SW480 (cell line): Measurements from ENCODE around the gene DLG5.
A peak's percentile ranks its signal among the peaks of the same experiment; 100 is the strongest.

Experiments used
- DNase-seq: peaks from one replicate; pipeline ENCODE4 v3.0.0-alpha.2; 2016; ENCODE audit warnings: low spot score

DLG5 gene, protein sequence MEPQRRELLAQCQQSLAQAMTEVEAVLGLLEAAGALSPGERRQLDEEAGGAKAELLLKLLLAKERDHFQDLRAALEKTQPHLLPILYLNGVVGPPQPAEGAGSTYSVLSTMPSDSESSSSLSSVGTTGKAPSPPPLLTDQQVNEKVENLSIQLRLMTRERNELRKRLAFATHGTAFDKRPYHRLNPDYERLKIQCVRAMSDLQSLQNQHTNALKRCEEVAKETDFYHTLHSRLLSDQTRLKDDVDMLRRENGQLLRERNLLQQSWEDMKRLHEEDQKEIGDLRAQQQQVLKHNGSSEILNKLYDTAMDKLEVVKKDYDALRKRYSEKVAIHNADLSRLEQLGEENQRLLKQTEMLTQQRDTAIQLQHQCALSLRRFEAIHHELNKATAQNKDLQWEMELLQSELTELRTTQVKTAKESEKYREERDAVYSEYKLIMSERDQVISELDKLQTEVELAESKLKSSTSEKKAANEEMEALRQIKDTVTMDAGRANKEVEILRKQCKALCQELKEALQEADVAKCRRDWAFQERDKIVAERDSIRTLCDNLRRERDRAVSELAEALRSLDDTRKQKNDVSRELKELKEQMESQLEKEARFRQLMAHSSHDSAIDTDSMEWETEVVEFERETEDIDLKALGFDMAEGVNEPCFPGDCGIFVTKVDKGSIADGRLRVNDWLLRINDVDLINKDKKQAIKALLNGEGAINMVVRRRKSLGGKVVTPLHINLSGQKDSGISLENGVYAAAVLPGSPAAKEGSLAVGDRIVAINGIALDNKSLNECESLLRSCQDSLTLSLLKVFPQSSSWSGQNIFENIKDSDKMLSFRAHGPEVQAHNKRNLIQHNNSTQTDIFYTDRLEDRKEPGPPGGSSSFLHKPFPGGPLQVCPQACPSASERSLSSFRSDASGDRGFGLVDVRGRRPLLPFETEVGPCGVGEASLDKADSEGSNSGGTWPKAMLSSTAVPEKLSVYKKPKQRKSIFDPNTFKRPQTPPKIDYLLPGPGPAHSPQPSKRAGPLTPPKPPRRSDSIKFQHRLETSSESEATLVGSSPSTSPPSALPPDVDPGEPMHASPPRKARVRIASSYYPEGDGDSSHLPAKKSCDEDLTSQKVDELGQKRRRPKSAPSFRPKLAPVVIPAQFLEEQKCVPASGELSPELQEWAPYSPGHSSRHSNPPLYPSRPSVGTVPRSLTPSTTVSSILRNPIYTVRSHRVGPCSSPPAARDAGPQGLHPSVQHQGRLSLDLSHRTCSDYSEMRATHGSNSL (N-terminal part only)

DNA sequence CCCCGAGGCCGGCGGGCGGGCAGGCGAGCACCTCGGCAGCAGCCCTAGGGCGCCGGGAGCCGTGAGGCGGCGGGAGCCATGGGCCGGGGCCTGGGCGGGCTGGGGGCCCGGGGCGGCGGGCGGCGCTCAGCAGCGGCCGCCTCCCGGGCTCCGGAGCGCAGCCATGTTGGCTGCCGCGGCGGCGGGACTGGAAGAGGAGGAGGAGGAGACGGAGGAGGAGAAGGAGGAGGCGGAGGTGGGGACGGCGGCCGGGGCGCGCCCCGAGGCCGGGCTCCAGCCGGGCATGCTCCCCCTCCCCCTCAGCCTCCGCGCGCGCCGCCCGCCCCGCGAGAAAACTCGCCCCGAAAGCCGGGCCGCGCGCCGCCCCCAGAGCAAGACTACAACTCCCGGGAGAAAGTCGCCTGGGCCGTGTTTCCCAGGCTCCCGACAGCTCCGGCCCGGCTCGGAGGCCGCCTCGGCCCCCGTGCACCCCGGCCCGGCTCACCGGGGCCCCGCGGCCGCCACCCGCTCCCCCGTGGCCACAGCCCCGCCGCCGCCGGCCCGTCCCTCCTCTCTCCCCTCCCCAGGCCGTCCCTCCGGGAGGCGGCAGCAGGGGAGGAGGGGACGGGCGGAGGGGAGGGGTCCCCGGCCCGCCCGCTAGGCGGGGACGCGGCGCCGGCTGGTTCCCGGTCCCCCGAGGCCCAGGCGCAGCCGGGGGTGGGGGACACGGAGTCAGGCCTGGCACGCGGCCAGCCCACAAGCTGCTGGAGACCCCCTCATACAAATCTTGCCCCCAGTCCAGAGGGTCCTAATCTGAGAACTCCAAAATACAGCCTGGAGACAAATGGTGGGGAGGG lies at the start of gene DLG5:
Gene DLG5, minus strand, starts transcription at position 190 of the 836 bp plus-strand sequence. CDS start 235 bp downstream, outside the sequence.
- peak; percentile 36 for DNase-seq

DNA sequence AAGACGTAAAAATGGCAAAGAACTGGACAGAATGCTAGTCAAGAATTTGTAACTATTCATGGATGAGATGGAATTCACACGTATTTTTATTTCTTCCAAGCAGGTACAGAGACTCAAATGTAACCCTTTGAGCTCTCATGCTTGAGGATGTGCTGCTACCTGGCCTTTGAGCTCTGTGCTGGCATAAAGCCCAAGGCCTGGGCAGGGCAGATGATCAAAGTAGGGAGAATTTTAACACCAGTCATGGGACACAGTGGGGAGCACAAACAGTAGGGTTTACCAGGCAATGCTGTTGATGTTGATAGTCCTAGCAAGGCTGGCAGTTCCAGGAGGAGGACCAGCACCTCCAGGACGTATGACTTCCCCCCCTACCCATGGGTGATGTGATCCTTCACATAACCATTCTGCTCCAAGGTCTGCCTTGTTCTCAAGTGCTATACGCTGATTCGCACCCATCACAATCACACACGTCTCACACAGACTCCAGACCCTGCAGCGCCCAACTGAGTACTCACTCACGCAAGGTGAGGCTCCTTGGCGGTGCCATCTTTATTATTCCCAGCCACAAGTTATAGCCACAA lies 48.6 kb upstream of the DLG5 start:
- DNase-seq = no peak

DNA sequence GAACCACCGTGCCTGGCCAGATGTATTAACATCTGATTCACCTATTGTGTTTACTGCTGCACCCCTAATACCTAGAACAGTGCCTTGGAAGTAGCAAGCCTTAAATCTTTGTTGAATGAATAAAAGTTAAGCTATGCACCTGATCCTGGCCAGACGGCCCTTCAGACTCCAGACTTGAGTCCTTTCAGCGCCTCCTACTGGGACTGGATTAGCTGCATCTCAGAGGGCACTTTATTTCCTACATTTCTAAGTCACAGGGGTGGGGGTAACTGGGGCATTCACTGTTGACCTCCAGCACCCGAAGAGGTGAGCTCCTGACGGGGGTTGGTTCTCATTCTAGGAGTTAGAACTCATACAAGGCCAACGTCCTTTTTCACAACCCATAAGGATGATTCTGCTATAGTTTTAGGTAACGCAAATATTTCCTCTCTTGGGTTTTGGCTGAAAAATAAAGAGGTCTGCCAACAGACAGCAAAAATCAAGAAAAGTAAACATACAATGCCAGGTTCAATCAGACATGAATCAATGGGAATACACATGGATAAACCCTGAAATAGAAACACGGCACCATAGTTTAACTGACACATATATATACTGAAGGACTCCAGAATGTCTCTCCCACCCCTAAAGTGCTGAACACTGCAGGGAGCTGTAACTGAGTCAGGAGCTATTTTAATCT lies 48.0 kb upstream of the DLG5 start:
- DNase-seq = no peak

DNA sequence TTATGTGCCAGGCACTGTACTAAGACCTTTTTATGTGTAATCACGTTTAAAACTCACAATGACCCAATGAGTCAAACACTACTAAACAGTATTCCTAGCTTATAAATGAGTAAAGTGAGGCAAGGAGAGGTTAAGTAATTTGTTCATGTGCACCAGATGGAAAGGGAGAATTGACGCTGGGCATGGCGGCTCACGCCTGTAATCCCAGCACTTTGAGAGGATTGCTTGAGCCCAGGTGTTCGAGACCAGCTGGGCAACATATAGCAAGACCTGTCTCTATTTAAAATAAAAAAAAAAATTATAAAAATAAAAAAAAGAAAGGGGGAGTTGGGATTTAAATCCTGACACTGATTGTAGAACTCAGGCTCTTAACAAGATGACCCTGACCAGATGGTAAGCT lies 46.7 kb upstream of the DLG5 start:
- no peak for DNase-seq

DNA sequence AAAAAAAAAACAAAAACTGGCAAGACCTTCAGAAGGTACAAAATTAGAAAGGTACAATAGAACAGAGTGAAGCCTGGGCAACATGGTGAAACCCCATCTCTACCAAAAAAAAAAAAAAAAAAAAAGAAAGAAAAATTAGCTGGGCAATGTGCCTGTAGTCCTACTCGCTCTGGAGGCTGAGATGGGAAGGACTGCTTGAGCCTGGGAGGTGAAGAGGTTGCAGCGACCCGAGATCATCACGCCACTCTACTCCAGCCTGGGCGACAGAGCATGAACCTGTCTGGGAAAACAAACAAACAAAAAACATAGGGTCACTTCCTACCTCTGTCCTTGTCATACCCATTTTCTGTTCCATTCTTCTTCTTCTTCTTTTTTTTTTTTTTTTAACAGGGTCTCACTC lies 45.6 kb upstream of the DLG5 start:
- DNase-seq = no peak

DNA sequence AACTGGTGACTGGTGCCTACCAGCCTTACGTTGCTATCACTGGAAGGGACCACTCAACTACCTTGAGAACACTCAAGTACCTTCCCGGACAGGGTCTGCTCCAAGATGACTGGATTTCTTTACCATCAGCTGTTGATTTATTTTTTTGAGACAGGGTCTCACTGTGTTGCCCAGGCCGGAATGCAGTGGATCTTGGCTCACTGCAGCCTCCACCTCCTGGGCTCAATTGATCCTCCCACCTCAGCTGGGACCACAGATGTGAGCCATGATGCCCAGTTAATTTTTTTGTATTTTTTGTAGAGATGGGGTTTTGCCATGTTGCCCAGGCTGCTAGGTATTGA lies 45.2 kb upstream of the DLG5 start:
- no peak for DNase-seq

DNA sequence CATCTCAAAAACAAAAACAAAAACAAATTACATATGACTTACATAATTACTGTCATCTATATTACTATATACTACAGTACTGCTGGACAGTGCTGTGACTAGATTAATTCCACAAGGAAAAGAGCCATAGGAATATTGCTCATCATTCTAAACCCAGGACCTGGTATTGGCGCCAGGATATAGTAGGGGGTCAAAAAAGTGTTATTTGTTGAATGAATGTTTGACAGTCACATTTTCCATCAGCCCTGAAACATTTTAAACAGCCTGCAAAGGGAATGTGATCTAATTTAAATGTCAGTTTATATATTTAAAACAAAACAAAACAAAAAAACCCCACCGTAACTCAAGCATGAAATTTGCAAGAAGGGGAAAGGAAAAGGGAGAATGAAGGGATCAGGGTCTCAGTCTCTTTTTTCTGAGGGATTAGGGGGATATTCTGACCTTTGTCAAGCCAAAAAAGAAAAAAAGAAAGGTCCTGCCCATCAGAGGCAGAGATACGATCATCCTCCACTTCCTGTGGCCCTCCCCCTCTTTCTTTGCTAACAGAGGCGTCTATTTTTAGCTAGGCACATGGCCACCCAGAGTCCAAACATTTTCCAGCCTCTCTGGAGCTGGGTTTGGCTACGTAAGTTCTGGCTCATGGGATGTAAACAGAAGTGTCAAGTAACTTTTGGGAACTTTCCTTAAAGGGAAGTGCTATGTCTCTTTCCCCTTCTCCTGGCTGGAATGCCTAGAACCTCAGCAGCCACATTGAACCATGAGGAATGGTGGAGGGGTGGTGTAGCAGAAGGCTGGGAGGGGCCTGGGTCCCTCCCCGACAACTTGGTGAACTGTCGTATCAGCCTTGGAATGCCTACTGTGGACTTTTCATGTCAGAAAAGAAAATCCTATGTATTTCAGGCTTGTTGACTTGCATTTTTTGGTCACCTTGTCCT lies 44.6 kb upstream of the DLG5 start:
- peak; percentile 34 for DNase-seq

DNA sequence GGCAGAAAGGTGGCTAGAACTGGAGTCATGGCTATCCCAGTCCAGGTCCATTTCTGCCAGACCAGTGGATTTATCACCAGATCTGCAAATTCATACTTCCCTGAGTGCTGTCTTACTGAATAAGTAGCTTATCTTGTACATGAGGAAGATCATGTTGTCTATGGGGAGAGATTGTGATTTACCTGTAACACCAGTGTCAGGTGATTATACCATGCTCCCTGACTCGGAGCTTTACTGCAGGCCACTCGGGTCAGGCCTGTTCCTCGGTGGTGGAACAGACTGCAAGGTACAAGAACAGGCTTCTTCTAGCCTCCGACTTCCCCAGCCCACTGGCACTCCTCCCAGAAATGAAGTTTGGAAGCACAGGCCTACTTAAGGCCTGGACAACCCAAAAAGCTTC lies 42.6 kb upstream of the DLG5 start:
- DNase-seq = no peak

DNA sequence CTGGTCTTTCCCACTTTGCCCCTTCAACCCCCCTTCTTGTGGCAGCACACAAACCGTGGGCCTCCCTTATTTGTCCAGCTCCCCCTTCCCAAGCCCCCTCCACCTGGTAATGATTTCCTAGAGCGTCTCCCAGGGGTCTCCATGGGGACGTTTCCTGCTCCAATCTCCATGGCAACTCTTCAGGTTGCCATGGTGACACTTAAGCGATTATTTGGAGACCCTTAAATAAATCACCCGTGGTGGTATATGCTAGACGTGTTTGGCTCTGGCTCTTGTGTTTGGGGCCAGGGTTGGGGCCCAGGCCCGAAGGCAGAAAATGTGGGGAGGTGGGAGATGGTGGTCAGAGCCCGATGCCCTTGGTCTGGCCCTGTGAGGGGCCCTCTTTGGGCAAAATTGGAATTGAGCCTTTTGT lies 41.1 kb upstream of the DLG5 start:
- no peak for DNase-seq

DNA sequence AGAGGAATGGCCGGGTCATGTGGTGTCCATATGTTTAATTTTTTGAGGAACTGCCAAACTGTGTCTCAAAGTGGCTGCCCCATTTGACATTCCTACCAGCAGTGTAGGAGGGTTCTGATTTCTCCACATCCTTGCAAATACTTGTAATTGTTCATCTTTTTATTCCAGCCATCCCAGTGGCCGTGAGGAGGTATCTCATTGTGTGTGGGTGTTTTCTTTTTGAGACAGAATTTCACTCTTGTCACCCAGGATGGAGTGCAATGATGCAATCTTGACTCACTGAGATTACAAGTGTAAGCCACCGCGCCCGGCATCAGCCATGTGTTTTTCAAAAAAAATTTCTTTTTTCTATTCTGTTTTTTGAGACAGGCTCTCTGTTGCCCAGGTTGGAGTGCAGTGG lies 38.7 kb upstream of the DLG5 start:
- no peak for DNase-seq

DNA sequence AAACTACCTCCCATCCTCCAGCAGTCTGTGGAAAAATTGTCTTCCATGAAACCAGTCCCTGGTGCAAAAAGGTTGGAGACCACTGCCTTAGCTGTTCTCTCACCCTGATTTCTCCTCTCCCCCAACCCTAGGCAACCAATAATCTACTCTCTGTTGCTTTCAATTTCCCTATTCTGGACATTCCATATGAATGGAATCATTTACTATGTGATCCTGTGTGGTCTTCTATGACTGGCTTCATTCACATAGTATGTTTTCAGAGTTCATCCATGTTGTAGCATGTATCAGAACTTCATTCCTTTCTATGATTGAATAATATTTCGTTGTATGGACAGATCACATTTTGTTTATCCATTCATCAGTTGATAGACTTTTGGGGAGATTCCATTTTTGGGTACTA lies 38.3 kb upstream of the DLG5 start:
- DNase-seq = no peak

DNA sequence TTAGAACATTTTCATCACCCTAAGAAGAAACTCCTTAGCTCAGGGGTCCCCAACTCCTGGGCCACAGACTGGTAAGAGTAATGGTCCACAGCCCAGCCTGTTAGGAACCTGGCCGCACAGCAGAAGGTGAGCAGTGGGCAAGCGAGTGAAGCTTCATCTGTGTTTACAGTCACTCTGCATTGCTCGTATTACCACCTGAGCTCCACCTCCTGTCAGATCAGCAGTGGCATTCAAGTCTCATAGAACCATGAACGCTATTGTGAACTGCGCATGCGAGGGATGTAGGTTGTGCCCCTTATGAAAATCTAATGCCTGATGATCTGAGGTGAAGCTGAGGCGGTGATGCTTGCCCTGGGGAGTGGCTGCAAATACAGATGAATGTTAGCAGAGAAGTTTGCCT lies 37.3 kb upstream of the DLG5 start:
- no peak for DNase-seq

DNA sequence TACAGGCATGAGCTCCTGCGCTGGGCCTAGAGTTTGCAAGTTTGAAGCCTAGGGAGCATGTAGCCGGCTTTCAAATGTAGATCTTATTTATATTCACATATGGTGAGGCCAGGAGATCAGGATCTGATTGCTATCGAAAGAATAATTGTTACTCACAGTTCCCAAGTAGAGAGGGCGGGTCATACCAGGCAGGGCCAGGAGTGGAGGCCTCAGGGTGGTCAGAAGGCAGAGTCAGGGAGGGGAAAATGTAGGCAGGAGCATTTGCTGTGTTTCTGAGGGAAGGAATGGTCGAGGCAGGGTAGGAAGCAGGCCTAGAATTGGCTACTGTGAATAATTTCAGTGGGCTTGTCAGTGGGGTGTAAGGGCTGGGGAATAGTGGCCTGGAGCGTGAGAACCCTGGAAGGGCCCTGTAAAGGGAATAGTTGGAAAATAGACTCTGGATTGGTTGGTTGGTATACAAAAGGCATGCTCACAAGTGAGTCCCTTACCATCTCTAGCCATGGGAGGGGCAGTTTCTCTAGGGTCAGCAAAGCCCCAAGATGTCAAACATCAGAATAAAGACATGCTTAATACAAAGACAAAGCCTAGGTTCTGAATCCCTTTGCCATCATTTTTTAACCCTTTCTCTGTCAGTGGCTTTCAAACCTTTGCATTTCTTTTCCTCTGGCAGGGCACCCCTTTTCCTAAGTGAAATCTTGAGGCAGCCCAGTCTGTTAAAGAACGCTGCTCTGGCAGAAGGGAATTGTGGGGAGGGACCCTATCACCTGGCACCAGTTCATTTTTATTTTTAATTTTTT lies 36.0 kb upstream of the DLG5 start:
- no peak for DNase-seq

DNA sequence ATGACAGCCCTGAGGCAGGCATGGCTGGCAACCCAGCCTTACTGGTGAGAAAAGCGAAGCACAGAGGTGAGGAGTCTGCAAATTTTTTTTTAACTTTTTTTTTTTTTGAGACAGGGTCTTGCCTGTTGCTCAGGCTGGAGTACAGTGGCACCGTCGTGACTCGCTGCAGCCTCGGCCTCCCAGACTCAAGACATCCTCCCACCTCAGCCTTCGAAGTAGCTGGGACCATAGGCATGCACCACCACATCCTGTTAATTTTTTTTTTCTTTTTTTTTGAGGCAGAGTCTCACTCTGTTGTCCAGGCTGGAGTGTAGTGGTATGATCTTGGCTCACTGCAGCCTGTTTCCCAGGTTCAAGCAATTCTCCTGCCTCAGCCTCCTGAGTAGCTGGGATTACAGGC lies 35.1 kb upstream of the DLG5 start:
- DNase-seq = no peak

DNA sequence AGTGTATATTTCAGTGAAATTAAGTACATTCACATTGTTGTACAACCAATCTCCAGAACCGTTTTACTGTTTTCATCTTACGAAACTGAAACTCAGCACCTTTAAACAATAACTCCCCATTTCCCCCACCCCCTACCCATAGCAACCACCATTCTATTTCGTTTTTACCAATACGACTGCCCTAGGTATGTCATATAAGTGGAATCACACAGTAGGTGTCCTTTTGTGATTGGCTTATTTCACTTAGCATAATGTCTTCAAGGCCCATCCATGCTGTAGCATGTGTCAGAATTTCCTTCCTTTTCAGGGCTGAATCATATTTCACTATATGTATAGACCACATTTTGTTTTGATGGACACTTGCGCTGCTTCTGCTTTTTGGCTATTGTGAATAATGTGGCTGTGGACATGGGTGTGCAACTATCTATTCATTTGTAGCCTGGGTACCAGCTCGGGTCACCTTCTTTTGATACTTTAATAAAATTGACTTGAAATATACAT lies 34.3 kb upstream of the DLG5 start:
- no peak for DNase-seq

DNA sequence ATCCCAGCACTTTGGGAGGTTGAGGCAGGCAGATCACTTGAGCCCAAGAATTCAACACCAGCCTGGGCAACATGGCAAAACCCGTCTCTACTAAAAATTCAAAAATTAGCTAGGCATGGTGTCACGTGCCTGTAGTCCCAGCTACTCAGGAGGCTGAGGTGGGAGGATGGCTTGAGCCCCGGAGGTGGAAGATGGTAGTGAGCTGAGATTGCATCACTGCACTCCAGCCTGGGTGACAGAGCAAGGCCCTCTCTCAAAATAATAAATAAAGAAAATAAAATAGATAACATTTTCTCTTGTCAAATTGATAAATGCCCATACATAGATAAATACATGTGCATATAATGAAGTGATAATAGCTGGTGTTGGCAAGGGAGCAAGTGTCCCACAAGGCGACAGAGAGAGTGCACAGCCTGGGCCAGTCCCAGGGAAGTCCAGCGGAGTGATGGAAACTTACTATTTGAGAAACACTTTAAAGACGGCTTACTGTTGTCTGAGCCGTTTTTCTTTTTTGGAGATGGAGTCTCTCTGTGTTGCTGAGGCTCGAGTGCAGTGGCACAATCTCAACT lies 33.4 kb upstream of the DLG5 start:
- DNase-seq = no peak

DNA sequence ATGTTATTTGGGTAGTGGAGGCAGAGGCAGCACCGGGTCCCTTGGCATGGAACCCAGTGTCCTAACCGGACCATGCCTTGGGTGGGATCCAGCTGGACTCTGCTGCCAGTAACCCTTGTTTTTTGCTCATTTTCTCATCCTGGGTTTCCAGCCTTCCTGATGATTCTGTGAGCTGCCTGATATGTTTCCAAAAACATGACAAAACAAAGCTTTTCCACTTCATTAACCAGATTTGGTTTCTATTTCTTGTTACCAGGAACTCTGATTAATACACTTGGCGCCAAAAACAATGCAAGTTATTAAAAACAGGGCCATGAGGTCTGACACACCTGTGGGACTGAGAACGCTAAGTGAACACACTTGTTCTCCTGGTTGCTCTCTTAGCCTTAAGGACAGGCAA lies 32.8 kb upstream of the DLG5 start:
- DNase-seq = no peak

DNA sequence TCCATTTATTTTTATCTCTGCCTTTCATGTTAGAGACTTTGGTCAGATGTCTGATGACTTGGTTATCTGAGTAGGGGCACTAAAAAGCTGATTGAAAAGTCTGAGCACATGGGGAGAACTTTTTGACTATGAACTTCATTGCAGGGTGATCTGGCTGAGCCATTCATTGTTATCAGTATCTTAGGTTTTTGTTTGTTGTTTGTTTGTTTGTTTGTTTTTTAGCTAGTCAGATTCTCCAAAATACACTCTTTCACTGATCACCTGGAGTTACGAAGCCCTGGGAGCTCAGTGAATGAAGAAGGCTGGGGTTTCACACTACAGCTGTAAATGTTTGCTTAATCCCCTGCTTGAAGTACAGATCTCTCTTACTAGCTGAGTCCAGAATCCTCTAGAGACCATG lies 28.6 kb upstream of the DLG5 start:
- DNase-seq = no peak
